Measurements from ENCODE around the gene OTX2.

DNA sequence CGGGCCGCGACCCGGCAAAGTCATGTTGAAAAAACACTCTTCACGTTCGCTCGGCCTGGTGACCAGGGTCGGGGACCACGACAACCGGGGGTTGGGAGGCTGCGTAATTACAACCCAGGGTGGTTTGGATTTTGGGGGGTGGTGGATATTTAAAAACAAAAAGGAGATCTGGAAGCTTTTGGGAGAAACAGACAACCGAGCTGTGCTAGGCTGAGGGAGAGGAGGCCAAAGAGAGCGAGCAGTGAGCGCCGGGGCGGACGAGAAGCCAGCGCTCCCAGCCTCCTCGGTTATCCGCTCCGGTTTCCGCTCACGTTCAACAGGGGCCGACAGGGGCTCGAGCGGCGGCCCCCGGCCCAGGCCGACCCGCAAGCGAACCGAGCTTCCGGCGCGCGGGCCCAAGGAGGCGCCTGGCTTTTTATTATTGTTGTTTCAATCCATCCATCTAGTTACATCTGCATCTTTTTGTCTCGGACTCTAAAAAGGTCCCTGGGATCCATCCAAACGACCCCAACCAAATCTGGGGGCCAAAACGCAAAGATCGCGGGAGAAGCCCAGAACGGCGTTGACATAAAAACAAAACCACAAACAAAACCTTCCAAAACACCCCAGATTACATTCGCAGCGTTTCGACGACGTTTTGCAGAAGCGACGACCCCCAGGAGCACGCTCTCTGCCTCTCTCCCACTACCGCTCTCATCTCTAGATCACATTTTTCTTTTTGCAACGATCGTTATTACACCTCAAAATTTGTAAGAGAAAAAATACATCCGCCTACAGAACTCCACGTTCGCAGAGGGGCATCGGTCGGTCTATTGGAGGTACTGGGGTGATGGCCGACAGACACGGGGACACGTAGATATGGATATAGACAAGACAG lies 771 bp downstream of the OTX2 start:
- TF ChIP-seq TAF1 (IDR thresholded peaks at IDR 0.05; ENCODE audit: low read depth, low read length) (no peak), POLR2AphosphoS5 (IDR thresholded peaks at IDR 0.05; ENCODE audit: low read depth, low read length) (no peak), POLR2A (IDR thresholded peaks at IDR 0.05; ENCODE audit: low read depth, low read length) (no peak), SPI1 (IDR thresholded peaks at IDR 0.05; ENCODE audit: low read depth, low read length) (no peak), POU2F2 (IDR thresholded peaks at IDR 0.05; ENCODE audit: low read depth, low read length) (no peak), PAX5 (IDR thresholded peaks at IDR 0.05; ENCODE audit: insufficient read depth, low read length, severe bottlenecking) (no peak)
